Body of pancreas (tissue), 4 donors: Measurements from ENCODE around the gene MCM6.
A peak's percentile ranks its signal among the peaks of the same experiment; 100 is the strongest.

Source experiments
- CTCF ChIP-seq, 7 experiments: fragments of 450-650 bp in 4 of 7; fragments of 200-600 bp in 3 of 7; sonication (generic) in 3 of 7; IDR thresholded peaks; one replicate each; pipeline ENCODE4 v1.5.1; 2016 to 2019; ENCODE audit warnings: antibody characterized with exemption in 7 of 7
- POLR2A ChIP-seq, 3 donors: fragments of 450-650 bp; IDR thresholded peaks; one replicate each; pipeline ENCODE4 v1.6.1; 2016; ENCODE audit warnings: antibody characterized with exemption in 3 of 3, mild to moderate bottlenecking in 2 of 3

- TF ChIP-seq CTCF (IDR thresholded peaks at IDR 0.05) (peak in 4 of 7 experiments; percentile 8 to 45 (median 35)), POLR2A (IDR thresholded peaks at IDR 0.05) (peak in 2 of 3 donors; percentile 54 to 66)
These were observed at the start of gene MCM6 for GRCh38 chr2:135876066-135876711.
